Astrocyte (in vitro differentiated cells and primary cell): Measurements from ENCODE around the gene CA10. TPM values are rescaled to one million over a fixed set of nuclear protein-coding genes. Genes with fewer than 3 reads are reported as not detected.

ENCODE experiments used
- DNase-seq: peaks from one replicate; pipeline ENCODE4 v3.0.0-alpha.2; 2010; ENCODE audit warnings: low read depth
- FAIRE-seq: peaks from 2 replicates; lab custom pipeline; 2011; peaks lifted over from hg19 to GRCh38; lab: Jason Lieb, UNC
- H2AFZ ChIP-seq: 2 replicates; pipeline ENCODE4 v1.6.0; 2012; ENCODE audit warnings: low read depth, low read length, inconsistent platforms
- H3K27ac ChIP-seq: 2 replicates; pipeline ENCODE4 v1.5.1; 2011; ENCODE audit warnings: low read depth, low read length, inconsistent platforms
- H3K27me3 ChIP-seq: 2 replicates; pipeline ENCODE4 v1.6.0; 2011; ENCODE audit warnings: low read length, inconsistent platforms; ENCODE audit not compliant: insufficient read depth
- H3K36me3 ChIP-seq: 2 replicates; pipeline ENCODE4 v1.5.1; 2011; ENCODE audit warnings: low read length, inconsistent platforms; ENCODE audit not compliant: insufficient read depth
- H3K4me1 ChIP-seq: 2 replicates; pipeline ENCODE4 v1.5.1; 2011; ENCODE audit warnings: low read length, inconsistent platforms; ENCODE audit not compliant: insufficient read depth
- H3K4me2 ChIP-seq: 2 replicates; pipeline ENCODE4 v1.6.0; 2012; ENCODE audit warnings: low read length, inconsistent platforms
- H3K4me3 ChIP-seq: 2 replicates; pipeline ENCODE4 v1.5.1; 2011; ENCODE audit warnings: low read depth, mild to moderate bottlenecking, low read length, inconsistent platforms; ENCODE audit not compliant: insufficient read depth
- H3K79me2 ChIP-seq: 2 replicates; pipeline ENCODE4 v1.6.0; 2012; ENCODE audit warnings: mild to moderate bottlenecking, low read length, inconsistent platforms; ENCODE audit not compliant: insufficient read depth
- H3K9ac ChIP-seq: 2 replicates; pipeline ENCODE4 v1.6.0; 2012; ENCODE audit warnings: mild to moderate bottlenecking, low read length, inconsistent platforms
- H3K9me3 ChIP-seq: 2 replicates; pipeline ENCODE4 v1.5.1; 2012; ENCODE audit warnings: low read depth, mild to moderate bottlenecking, low read length, inconsistent platforms; ENCODE audit not compliant: insufficient read depth
- H4K20me1 ChIP-seq: 2 replicates; pipeline ENCODE4 v1.6.0; 2012; ENCODE audit warnings: low read length, inconsistent platforms; ENCODE audit not compliant: insufficient read depth
- H3K27ac Mint-ChIP-seq: one replicate; pipeline ENCODE4 v1.8.0; 2021; ENCODE audit warnings: mild to moderate bottlenecking, mixed read lengths; ENCODE audit not compliant: unreplicated experiment
- H3K27me3 Mint-ChIP-seq: one replicate; pipeline ENCODE4 v1.8.0; 2021; ENCODE audit warnings: low read depth, mixed read lengths; ENCODE audit not compliant: unreplicated experiment
- H3K36me3 Mint-ChIP-seq: one replicate; pipeline ENCODE4 v1.8.0; 2021; ENCODE audit warnings: low read depth, mixed read lengths; ENCODE audit not compliant: unreplicated experiment
- H3K4me1 Mint-ChIP-seq: one replicate; pipeline ENCODE4 v1.8.0; 2021; ENCODE audit warnings: low read depth, mixed read lengths; ENCODE audit not compliant: unreplicated experiment
- H3K4me3 Mint-ChIP-seq: one replicate; pipeline ENCODE4 v1.8.0; 2021; ENCODE audit warnings: mild to moderate bottlenecking, moderate library complexity, mixed read lengths; ENCODE audit not compliant: unreplicated experiment
- H3K9me3 Mint-ChIP-seq: one replicate; pipeline ENCODE4 v1.8.0; 2021; ENCODE audit warnings: mild to moderate bottlenecking, mixed read lengths; ENCODE audit not compliant: unreplicated experiment
- CTCF ChIP-seq: IDR thresholded peaks from 2 replicates; pipeline ENCODE4 v1.5.1; 2011; ENCODE audit warnings: low read depth, mild to moderate bottlenecking, inconsistent platforms, low read length, moderate library complexity; ENCODE audit not compliant: insufficient read depth
- EZH2 ChIP-seq: IDR thresholded peaks from 2 replicates; pipeline ENCODE4 v1.6.1; 2012; ENCODE audit warnings: mild to moderate bottlenecking, low read length, inconsistent platforms; ENCODE audit not compliant: insufficient read depth
- total RNA-seq: library from RNA; stranded (reverse); gene quantifications from 2 replicates; pipeline ENCODE4 v1.2.1, GENCODE V29; 2021

Gene CA10
- total RNA-seq, 1 donor from 2014 or later: 0.43 TPM

- no peak overlapping the region for H3K27ac ChIP-seq
- Mint-ChIP-seq H3K36me3 (no peaks in the 10 kb centered on the region), H3K27ac (no peak overlapping the region), H3K27me3 (peaks cover 2% of the 10 kb centered on the region), H3K4me1 (no peaks in the 10 kb centered on the region), H3K9me3 (no peaks in the 10 kb centered on the region), H3K4me3 (no peak overlapping the region)
- no peak for TF ChIP-seq CTCF
- TF ChIP-seq EZH2: no peak
- H3K9me3 ChIP-seq: no peaks in the 10 kb centered on the region
- H3K9ac ChIP-seq: no peak overlapping the region
- no peaks in the 10 kb centered on the region for H3K27me3 ChIP-seq
- H3K79me2 ChIP-seq: no peaks in the 10 kb centered on the region
- no peak overlapping the region for H2AFZ ChIP-seq
- H4K20me1 ChIP-seq: no peaks in the 10 kb centered on the region
- H3K4me1 ChIP-seq: no peaks in the 10 kb centered on the region
- FAIRE-seq (no peak), DNase-seq (no peak)
- H3K36me3 ChIP-seq: no peaks in the 10 kb centered on the region
- H3K4me2 ChIP-seq: no peak overlapping the region
- no peak overlapping the region for H3K4me3 ChIP-seq
Measured at GRCh38 chr17:51946311-51946710, 212.2 kb downstream of the CA10 start.

- H3K27ac ChIP-seq: no peak overlapping the region
- Mint-ChIP-seq H3K27ac (no peak overlapping the region), H3K27me3 (peaks cover 2% of the 10 kb centered on the region), H3K4me1 (no peaks in the 10 kb centered on the region), H3K36me3 (no peaks in the 10 kb centered on the region), H3K4me3 (no peak overlapping the region), H3K9me3 (no peaks in the 10 kb centered on the region)
- no peak for FAIRE-seq
- no peak overlapping the region for H2AFZ ChIP-seq
- H3K27me3 ChIP-seq: peaks cover 2% of the 10 kb centered on the region
- TF ChIP-seq EZH2 (no peak), CTCF (no peak)
- no peak overlapping the region for H3K4me3 ChIP-seq
- DNase-seq: no peak
- no peak overlapping the region for H3K4me2 ChIP-seq
- no peak overlapping the region for H3K9ac ChIP-seq
- no peaks in the 10 kb centered on the region for H4K20me1 ChIP-seq
- H3K4me1 ChIP-seq: no peaks in the 10 kb centered on the region
- no peaks in the 10 kb centered on the region for H3K9me3 ChIP-seq
- no peaks in the 10 kb centered on the region for H3K36me3 ChIP-seq
- H3K79me2 ChIP-seq: no peaks in the 10 kb centered on the region
Measured at GRCh38 chr17:51941272-51941671, 217.2 kb downstream of the CA10 start.

GRCh38 chr17:51937264-51937663, 221.2 kb downstream of the CA10 start:
- TF ChIP-seq EZH2 (no peak), CTCF (no peak)
- Histone ChIP-seq H3K27me3 (peaks cover 2% of the 10 kb centered on the region), H3K4me1 (no peaks in the 10 kb centered on the region), H3K36me3 (no peaks in the 10 kb centered on the region), H3K27ac (no peak overlapping the region), H2AFZ (no peak overlapping the region), H3K79me2 (no peaks in the 10 kb centered on the region), H4K20me1 (no peaks in the 10 kb centered on the region), H3K9me3 (no peaks in the 10 kb centered on the region), H3K9ac (no peak overlapping the region), H3K4me2 (no peak overlapping the region), H3K4me3 (no peak overlapping the region)
- FAIRE-seq: no peak
- Mint-ChIP-seq H3K27ac (no peak overlapping the region), H3K27me3 (no peaks in the 10 kb centered on the region), H3K9me3 (no peaks in the 10 kb centered on the region), H3K4me1 (no peaks in the 10 kb centered on the region), H3K4me3 (no peak overlapping the region), H3K36me3 (no peaks in the 10 kb centered on the region)
- no peak for DNase-seq
